Peyer's patch (tissue), 4 donors: Measurements from ENCODE around the gene HAPLN2. TPM values are rescaled to one million over a fixed set of nuclear protein-coding genes. Genes with fewer than 3 reads are reported as not detected.
A peak's percentile ranks its signal among the peaks of the same experiment; 100 is the strongest.

ENCODE experiments used
- DNase-seq, 3 donors: peaks; one replicate each; pipeline ENCODE4 v3.0.0-alpha.2; 2017 to 2019
- H3K27ac ChIP-seq, 4 donors: fragments of 200-600 bp; sonication (generic); one replicate each; pipeline ENCODE4 v1.5.1; 2016 to 2019
- H3K27me3 ChIP-seq, 2 donors: fragments of 200-600 bp; sonication (generic); one replicate each; pipeline ENCODE4 v1.5.1; 2019
- H3K36me3 ChIP-seq, 3 donors: fragments of 200-600 bp; sonication (generic); one replicate each; pipeline ENCODE4 v1.5.1; 2016 to 2019
- H3K4me1 ChIP-seq, 4 donors: fragments of 200-600 bp; sonication (generic); one replicate each; pipeline ENCODE4 v1.5.1; 2016 to 2019
- H3K4me3 ChIP-seq, 4 donors: fragments of 200-600 bp; sonication (generic); 1 replicate in 3 of 4; 2 replicates in 1 of 4; pipeline ENCODE4 v1.5.1; 2016 to 2019; ENCODE audit warnings: mild to moderate bottlenecking in 1 of 4
- H3K9me3 ChIP-seq, 4 donors: fragments of 200-600 bp; sonication (generic); one replicate each; pipeline ENCODE4 v1.5.1; 2016 to 2019; ENCODE audit warnings: mild to moderate bottlenecking in 1 of 4
- POLR2A ChIP-seq, 2 donors: fragments of 450-650 bp; IDR thresholded peaks; one replicate each; pipeline ENCODE4 v1.5.1; 2017; ENCODE audit warnings: antibody characterized with exemption in 2 of 2, mild to moderate bottlenecking in 2 of 2, moderate library complexity in 2 of 2
- total RNA-seq, 4 donors: library from RNA; depleted of rRNA; stranded (reverse); fragments of >200 nt; gene quantifications; one replicate each; pipeline ENCODE4 v1.1.0, GENCODE V29; 2016
- TF ChIP-seq, protein P1 (sequence below), 6 experiments: fragments of 450-650 bp in 4 of 6; fragments of 200-600 bp in 2 of 6; sonication (generic) in 1 of 6; IDR thresholded peaks; one replicate each; pipeline ENCODE4 v1.5.1; 2017 to 2019; ENCODE audit warnings: antibody characterized with exemption in 6 of 6, mild to moderate bottlenecking in 3 of 6, moderate library complexity in 1 of 6

The HAPLN2 gene
- total RNA-seq, 4 donors from 2014 or later: 1.9 to 2.2 (median 2.1) TPM; not detected in 1

GRCh38 chr1:156671804-156672203, 52.6 kb downstream of the HAPLN2 start:
- peaks cover 0 to 6% of the 10 kb centered on the region in 2 donors for H3K27me3 ChIP-seq
- H3K36me3 ChIP-seq: no peaks in the 10 kb centered on the region
- no peak overlapping the region for H3K4me3 ChIP-seq
- TF ChIP-seq POLR2A (IDR thresholded peaks at IDR 0.05): no peak
- TF ChIP-seq, protein P1, sequence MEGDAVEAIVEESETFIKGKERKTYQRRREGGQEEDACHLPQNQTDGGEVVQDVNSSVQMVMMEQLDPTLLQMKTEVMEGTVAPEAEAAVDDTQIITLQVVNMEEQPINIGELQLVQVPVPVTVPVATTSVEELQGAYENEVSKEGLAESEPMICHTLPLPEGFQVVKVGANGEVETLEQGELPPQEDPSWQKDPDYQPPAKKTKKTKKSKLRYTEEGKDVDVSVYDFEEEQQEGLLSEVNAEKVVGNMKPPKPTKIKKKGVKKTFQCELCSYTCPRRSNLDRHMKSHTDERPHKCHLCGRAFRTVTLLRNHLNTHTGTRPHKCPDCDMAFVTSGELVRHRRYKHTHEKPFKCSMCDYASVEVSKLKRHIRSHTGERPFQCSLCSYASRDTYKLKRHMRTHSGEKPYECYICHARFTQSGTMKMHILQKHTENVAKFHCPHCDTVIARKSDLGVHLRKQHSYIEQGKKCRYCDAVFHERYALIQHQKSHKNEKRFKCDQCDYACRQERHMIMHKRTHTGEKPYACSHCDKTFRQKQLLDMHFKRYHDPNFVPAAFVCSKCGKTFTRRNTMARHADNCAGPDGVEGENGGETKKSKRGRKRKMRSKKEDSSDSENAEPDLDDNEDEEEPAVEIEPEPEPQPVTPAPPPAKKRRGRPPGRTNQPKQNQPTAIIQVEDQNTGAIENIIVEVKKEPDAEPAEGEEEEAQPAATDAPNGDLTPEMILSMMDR (IDR thresholded peaks at IDR 0.05): no peak
- DNase-seq: no peak
- H3K4me1 ChIP-seq: peaks cover 0 to 52% (median 2%) of the 10 kb centered on the region in 4 donors
- H3K27ac ChIP-seq: no peak overlapping the region
- H3K9me3 ChIP-seq: no peaks in the 10 kb centered on the region

GRCh38 chr1:156673387-156674121, 54.3 kb downstream of the HAPLN2 start:
- H3K27ac ChIP-seq: peak overlapping the region in 1 of 4 donors; percentile 44

More at GRCh38 chr1:156673387-156674121, 54.3 kb downstream of the HAPLN2 start:
- no peaks in the 10 kb centered on the region for H3K36me3 ChIP-seq
- peaks cover 0 to 12% of the 10 kb centered on the region in 2 donors for H3K27me3 ChIP-seq
- no peak overlapping the region for H3K4me3 ChIP-seq
- peaks cover 0 to 48% (median 8%) of the 10 kb centered on the region in 4 donors for H3K4me1 ChIP-seq
- H3K9me3 ChIP-seq: no peaks in the 10 kb centered on the region
- no peak for DNase-seq
- TF ChIP-seq POLR2A (IDR thresholded peaks at IDR 0.05): no peak
- TF ChIP-seq, protein P1 (IDR thresholded peaks at IDR 0.05): no peak

Other genes starting within 250 kb of the HAPLN2 start
- 10 to 100 TPM; 46.8 to 97.4 (median 64.1) TPM for gene MEF2D, start 118.6 kb upstream of the HAPLN2 start, total RNA-seq
- gene IQGAP3, start 46.9 kb upstream of the HAPLN2 start, total RNA-seq: 10 to 100 TPM in 1 of 4 donors, 1 to 10 TPM in 3; 5.4 to 45.4 (median 8.2) TPM
- gene TTC24, start 39.7 kb upstream of the HAPLN2 start, total RNA-seq: not detected
- 10 to 100 TPM; 38.0 to 96.5 (median 73.1) TPM for gene NAXE, start 27.6 kb upstream of the HAPLN2 start, total RNA-seq
- gene GPATCH4, start 17.9 kb upstream of the HAPLN2 start, total RNA-seq: 10 to 100 TPM in 2 of 4 donors, 1 to 10 TPM in 2; 6.3 to 38.0 (median 11.3) TPM
- gene BCAN, start 22.7 kb downstream of the HAPLN2 start, total RNA-seq: 1 to 10 TPM in 1 of 4 donors, under 1 TPM in 1, not detected in 2; 0.28 to 1.3 TPM
- gene NES, start 58.0 kb downstream of the HAPLN2 start, total RNA-seq: 10 to 100 TPM in 1 of 4 donors, 1 to 10 TPM in 3; 2.8 to 25.6 (median 3.1) TPM
- gene CRABP2, start 86.2 kb downstream of the HAPLN2 start, total RNA-seq: 1 to 10 TPM in 2 of 4 donors, not detected in 2; 3.6 to 5.0 TPM
- gene METTL25B, start 109.1 kb downstream of the HAPLN2 start, total RNA-seq: 10 to 100 TPM; 33.8 to 95.2 (median 64.9) TPM
- 10 to 100 TPM; 22.4 to 47.2 (median 27.9) TPM for gene ISG20L2, start 109.4 kb downstream of the HAPLN2 start, total RNA-seq
- gene MRPL24, start 121.7 kb downstream of the HAPLN2 start, total RNA-seq: 10 to 100 TPM; 15.7 to 35.8 (median 22.0) TPM
- gene HDGF, start 132.3 kb downstream of the HAPLN2 start, total RNA-seq: 100 to 1,000 TPM; 234 to 309 (median 281) TPM
- 100 to 1,000 TPM in 1 of 4 donors, 10 to 100 TPM in 3; 43.3 to 114 (median 46.3) TPM for gene PRCC, start 148.1 kb downstream of the HAPLN2 start, total RNA-seq
- 10 to 100 TPM in 1 of 4 donors, 1 to 10 TPM in 2, not detected in 1; 2.7 to 13.5 (median 6.5) TPM for gene SH2D2A, start 197.4 kb downstream of the HAPLN2 start, total RNA-seq
- not detected for gene INSRR, start 239.7 kb downstream of the HAPLN2 start, total RNA-seq
- under 1 TPM in 1 of 4 donors, not detected in 3; 0.57 TPM for gene NTRK1, start 241.4 kb downstream of the HAPLN2 start, total RNA-seq